GM12801 (cell line): ENCODE measurements around the gene NDUFA11.

Experiments
- TF ChIP-seq, protein P1 (sequence below): IDR thresholded peaks from one replicate; pipeline ENCODE4 v1.5.1; 2011; ENCODE audit warnings: control low read depth; ENCODE audit not compliant: insufficient read length; ENCODE audit errors: extremely low read depth

Gene NDUFA11

GRCh38 chr19:5864725-5865486 is 38.7 kb downstream of the NDUFA11 start:
- TF ChIP-seq, protein P1, sequence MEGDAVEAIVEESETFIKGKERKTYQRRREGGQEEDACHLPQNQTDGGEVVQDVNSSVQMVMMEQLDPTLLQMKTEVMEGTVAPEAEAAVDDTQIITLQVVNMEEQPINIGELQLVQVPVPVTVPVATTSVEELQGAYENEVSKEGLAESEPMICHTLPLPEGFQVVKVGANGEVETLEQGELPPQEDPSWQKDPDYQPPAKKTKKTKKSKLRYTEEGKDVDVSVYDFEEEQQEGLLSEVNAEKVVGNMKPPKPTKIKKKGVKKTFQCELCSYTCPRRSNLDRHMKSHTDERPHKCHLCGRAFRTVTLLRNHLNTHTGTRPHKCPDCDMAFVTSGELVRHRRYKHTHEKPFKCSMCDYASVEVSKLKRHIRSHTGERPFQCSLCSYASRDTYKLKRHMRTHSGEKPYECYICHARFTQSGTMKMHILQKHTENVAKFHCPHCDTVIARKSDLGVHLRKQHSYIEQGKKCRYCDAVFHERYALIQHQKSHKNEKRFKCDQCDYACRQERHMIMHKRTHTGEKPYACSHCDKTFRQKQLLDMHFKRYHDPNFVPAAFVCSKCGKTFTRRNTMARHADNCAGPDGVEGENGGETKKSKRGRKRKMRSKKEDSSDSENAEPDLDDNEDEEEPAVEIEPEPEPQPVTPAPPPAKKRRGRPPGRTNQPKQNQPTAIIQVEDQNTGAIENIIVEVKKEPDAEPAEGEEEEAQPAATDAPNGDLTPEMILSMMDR: no peak

- TF ChIP-seq, protein P1: no peak
Measured at GRCh38 chr19:5864013-5864720, 39.4 kb downstream of the NDUFA11 start.

- TF ChIP-seq, protein P1: no peak
Measured at GRCh38 chr19:5863030-5863665, 40.4 kb downstream of the NDUFA11 start.

GRCh38 chr19:5857203-5858081 is 46.1 kb downstream of the NDUFA11 start:
- TF ChIP-seq, protein P1: no peak

DNA sequence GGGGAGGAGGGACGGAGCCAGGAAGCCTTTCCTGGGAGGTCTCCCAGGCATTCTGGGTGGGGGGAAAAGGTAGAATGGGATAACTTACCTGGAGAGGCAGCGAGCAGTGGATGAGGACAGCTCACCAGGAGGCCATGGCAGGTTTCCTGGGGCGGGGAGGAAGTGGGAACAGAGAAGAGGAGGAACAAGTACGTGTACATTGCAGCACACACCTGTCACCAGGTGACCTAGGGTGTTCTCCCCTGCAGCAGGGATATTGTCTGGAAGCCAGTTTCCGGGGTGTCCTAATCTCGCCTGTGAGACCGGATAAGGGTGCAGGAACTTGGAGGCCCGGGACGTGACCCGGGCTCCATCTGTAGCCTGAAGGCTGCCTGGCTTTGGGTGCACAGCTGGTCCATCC is 52.3 kb downstream of the NDUFA11 start, which contains the start of gene FUT3:
TSS of gene FUT3 (minus strand) at position 148 of the 400 bp plus-strand sequence.
- TF ChIP-seq, protein P1: no peak

- TF ChIP-seq, protein P1: no peak
Measured at GRCh38 chr19:5850743-5851293, 52.8 kb downstream of the NDUFA11 start.
